NCI-H1105 (cell line): Measurements from ENCODE around the gene STX4.

Source experiments
- DNase-seq: peaks from one replicate; lab custom pipeline; 2025; lab: John Stamatoyannopoulos, UW

The STX4 gene

GRCh38 chr16:31067342-31067741 is 34.0 kb downstream of the STX4 start:
- DNase-seq, result no peak

DNA sequence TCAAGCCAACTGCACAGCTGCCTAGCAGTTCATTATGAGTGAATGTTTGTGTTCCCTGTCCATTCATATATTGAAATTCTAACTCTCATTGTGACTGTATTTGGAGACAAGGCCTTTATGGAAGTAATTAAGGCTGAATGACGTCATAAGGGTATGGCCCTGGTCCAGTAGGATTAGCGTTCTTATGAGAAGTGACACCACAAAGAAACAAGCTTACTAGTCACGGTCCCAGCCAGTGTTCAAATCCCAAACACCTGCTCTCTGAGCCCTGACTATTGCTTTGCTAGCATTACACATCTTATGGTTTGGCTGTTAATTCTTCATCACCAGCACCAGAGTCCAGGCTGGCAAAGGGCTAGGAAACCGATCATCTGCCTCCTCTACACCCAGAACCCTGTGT is 38.5 kb downstream of the STX4 start:
- no peak for DNase-seq

DNA sequence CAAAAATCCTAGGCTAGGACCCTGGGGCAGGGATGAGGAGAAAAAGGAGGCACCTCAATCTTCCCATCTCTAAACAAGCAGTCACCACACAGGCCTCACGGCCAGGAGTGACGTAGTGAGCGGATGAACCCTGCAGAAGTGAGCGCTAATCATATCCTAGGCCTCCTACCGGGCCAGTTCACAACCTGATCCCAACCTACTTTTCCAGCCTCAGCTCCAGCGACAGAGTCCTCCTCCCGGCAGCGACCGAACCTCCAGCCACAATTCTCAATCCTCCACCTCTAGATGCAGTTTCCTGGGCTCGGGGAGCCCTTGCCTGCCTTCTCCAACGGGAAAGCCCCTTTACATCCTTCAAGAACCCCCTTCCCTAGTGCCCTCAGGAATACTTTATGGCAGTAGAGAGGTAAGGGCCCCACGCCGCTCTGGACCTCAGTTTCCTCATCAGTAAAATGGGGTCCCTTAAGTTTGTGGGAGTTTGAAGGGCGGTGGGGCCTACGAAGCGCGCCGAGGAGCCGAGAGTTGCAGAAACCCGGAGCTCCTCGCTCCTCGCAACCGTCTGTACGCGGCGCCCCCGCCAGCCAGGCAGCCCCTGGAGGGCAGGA is 39.3 kb downstream of the STX4 start:
- DNase-seq, result no peak

DNA sequence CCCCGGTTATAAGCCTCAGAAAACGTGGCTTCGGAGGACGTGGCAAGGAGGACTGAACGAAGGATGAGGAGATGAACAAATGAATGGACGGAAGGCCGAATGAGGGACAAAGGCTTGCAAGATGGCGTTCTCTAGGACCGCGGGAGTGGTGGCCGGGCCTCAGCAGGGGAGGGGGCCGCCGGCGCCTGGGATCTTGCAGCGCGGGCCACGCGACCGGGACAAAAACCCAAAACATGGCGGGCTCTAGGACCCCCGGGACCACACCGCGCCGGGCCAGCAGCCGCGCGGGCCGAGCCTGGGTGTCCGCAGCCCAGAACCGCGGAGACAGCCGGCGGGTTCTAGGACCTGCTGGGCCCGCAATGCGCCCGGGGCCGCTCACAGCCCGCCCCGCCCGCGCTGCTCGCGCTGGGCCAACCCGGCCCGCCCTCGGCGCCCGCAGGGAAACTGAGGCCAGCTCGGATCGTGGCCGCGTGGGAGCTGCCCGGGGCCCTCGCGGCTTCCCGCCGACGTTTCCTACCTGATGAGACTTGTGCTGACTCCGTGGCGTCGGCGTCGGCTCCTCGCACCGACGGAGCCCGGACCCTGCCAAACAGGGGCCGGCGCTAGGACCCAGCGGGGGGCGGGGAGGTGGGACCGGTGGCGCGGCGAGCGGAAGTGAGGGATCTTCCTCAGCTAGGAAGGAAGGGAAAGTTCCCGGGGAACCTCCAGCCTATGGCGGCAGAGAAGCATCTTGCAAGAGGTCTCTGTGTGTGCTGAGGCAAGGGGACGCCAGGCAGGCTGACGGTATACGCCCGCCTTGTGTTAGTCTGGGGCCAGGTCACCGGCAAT is 40.0 kb downstream of the STX4 start:
- DNase-seq, result peak; percentile 83

GRCh38 chr16:31073970-31074813 is 40.8 kb downstream of the STX4 start, which contains the start of the genes ZNF646 and ZNF668:
Gene ZNF646, plus strand, starts transcription at chr16:31074422. Its CDS starts 1,903 bp downstream, at chr16:31076325.
Gene ZNF668, minus strand, starts transcription at chr16:31074240. Its CDS starts 9,781 bp downstream, at chr16:31064459.
- peak; percentile 98 for DNase-seq

DNA sequence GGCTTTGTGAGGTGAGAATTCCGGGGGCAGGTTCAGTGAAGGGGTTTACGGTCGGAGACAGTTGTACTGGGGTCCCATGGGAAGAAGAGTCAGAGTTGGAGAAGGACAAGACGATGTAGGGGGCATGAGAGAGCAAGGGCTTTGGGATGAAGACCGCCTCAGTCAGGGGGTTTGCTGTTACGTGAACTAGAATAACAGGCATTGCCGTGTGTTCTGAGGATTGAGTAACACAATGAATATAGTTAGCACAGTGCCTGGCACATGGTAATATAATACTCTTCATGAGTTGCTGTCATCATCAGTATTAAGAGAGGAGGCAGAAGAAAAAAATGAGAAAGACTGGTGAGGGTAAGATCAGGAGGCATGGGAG is 41.4 kb downstream of the STX4 start:
- DNase-seq, result no peak

DNA sequence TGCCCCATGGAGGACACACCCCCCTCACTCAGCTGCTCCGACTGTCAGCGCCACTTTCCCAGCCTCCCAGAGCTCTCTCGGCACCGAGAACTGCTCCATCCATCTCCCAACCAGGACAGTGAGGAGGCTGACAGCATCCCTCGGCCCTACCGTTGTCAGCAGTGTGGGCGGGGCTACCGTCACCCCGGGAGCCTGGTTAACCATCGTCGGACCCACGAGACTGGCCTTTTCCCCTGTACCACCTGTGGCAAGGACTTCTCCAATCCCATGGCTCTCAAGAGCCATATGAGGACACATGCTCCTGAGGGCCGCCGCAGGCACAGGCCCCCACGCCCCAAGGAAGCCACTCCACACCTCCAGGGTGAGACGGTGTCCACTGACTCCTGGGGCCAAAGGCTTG is 43.0 kb downstream of the STX4 start:
- no peak for DNase-seq

- no peak for DNase-seq
Measured at GRCh38 chr16:31077024-31077423, 43.7 kb downstream of the STX4 start.

DNA sequence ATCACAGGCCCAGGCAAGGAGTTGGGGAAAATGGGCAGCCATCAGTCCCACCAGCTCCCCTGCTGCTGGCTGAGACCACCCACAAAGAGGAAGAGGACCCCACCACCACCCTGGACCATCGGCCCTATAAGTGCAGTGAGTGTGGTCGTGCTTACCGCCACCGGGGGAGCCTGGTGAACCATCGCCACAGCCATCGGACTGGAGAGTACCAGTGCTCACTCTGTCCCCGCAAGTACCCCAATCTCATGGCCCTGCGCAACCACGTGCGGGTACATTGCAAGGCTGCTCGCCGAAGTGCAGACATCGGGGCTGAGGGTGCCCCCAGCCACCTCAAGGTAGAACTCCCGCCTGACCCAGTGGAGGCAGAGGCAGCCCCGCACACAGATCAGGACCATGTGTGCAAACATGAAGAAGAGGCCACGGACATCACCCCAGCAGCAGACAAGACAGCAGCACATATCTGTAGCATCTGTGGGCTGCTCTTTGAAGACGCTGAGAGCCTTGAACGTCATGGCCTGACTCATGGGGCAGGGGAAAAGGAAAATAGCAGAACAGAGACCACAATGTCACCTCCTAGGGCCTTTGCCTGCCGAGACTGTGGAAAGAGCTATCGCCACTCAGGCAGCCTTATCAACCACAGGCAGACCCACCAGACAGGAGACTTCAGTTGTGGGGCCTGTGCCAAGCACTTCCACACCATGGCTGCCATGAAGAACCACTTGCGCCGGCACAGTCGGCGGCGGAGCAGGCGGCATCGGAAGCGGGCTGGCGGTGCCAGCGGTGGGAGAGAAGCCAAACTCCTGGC is 44.4 kb downstream of the STX4 start:
- no peak for DNase-seq

GRCh38 chr16:31078597-31079341 is 45.4 kb downstream of the STX4 start:
- DNase-seq, result no peak

DNA sequence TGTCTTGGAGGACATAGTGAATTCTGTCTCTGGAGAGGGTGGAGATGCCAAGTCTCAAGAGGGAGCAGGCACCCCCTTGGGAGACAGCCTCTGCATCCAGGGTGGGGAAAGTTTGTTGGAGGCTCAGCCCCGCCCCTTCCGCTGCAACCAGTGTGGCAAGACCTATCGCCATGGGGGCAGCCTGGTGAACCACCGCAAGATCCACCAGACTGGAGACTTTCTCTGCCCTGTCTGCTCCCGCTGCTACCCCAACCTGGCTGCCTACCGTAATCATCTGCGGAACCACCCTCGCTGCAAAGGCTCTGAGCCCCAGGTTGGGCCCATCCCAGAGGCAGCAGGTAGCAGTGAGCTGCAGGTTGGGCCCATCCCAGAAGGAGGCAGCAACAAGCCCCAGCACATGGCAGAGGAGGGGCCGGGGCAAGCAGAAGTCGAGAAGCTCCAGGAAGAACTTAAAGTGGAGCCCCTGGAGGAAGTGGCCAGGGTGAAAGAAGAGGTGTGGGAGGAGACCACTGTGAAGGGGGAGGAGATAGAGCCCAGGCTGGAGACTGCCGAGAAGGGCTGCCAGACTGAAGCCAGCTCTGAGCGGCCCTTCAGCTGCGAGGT is 46.1 kb downstream of the STX4 start:
- no peak for DNase-seq

- no peak for DNase-seq
Measured at GRCh38 chr16:31080035-31080629, 46.8 kb downstream of the STX4 start.

DNA sequence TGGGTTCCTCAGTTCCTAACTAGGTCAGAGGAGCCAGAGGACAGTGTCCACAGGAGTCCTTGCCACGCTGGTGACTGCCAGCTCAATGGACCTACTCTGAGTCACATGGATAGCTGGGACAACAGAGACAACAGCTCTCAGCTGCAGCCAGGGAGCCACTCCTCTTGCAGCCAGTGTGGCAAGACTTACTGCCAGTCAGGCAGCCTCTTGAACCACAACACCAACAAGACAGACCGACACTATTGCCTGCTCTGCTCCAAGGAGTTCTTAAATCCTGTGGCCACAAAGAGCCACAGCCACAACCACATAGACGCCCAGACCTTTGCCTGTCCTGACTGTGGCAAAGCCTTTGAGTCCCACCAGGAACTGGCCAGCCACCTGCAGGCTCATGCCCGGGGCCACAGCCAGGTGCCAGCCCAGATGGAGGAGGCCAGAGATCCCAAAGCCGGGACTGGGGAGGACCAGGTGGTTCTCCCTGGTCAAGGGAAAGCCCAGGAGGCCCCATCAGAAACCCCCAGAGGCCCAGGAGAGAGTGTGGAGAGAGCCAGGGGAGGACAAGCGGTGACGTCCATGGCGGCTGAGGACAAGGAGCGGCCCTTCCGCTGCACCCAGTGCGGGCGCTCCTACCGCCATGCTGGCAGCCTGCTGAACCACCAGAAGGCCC is 47.5 kb downstream of the STX4 start:
- DNase-seq, result no peak

DNA sequence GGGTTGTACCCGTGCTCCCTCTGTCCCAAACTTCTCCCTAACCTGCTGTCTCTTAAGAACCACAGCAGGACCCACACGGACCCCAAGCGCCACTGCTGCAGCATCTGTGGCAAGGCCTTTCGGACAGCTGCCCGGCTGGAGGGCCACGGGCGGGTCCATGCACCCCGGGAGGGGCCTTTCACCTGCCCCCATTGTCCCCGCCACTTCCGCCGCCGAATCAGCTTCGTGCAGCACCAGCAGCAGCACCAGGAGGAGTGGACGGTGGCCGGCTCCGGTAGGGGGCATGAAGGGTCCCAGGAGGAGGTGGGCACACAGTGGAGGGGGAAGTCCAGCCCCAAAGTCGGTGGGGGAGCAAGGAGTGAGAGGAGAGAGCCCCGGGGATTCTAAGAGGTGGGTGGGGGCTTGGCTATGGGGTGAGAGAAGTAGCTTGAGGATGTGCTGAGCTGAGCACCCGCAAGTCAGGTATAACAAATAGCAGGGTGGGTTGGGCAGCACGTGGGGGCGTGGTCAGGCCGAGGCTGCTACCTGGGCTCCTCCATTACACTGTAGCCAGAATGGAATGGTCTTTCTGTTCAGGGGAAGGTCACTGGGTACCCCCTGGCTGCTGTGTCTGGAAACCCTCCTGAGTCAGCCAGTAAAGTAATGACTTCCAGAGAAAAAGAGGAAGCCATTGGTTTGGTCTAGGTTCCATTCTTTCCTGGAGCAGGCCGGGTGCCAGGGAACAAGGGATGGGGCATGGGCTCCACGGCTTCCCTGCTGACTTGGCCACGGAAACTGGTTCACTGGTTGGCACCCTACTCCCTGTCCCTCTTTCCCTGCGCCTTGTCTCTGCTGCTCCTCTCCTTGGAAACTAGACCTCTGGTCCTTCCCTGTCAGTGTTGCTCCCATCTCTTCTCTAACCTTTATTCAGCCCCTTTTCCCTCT is 48.3 kb downstream of the STX4 start:
- no peak for DNase-seq

DNA sequence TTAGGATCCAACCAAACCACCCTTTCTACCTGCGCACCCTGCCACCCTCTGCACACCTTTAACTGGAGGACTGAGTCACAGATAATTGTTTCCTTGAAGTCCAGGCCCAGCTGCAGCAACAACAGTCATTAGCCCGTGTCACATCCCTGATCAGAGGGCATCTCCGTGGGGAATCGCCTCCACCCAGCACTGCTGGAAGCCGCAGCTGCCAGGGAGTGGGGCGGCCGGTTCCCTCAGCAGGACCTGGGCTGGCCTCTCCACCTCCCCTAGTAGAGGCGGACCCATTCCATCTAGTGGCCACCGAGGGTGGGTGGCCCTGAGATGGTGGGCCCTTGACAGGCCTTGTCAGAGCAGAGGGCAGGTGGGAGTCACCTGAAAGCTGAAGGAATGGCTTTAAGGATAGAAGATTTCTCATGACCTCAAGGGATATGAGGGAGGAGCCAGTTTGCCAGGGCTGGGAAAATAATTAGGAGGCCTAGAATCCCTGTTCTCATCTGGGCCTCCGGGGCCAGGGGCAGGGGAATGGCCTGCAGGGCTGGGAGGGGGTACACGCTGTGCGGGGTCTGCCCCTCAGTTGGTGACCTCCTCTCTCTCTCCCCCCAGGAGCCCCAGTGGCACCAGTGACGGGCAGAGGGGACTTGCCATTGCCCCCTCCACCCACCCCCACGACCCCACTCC is 49.1 kb downstream of the STX4 start:
- no peak for DNase-seq

DNA sequence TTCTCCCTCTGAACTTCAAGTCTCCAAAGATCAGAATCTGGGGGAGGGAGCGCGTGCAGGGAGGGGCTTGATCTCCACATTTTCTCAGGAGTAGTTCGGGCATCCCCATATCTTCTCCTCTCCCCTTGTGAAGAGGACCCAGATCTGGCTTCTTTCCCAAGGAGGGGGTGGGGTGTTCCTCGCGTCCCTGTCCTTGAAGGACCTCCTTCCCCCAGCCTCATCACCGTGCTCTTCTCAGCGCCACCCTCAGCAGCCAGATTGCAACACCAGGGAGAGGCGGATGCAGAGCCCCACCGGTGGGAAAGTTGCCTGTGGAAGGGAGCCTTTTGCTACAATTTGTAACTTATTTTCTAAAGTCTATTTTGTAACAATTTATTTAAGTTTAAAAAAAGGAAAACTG is 49.7 kb downstream of the STX4 start:
- DNase-seq, result no peak

DNA sequence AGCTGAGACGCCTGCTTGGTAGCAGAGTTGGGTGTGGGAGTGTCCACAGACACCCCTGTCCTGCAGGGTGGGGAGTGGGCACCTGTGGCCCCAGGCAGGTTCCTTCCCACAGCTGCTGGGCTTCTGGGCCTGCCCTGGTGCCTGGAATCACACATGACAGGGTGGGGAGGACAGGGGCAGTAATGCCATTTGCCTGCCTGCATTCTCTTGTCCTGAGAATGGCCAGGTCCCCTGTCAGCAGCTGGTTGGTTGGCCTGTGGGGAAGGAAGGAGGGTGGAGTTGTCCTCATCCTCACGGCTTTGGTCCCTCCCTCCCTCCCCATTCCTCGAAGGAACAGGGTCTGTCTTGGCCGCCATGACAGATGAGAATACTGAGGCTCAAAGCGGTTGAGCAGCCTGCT is 50.2 kb downstream of the STX4 start:
- no peak for DNase-seq

DNA sequence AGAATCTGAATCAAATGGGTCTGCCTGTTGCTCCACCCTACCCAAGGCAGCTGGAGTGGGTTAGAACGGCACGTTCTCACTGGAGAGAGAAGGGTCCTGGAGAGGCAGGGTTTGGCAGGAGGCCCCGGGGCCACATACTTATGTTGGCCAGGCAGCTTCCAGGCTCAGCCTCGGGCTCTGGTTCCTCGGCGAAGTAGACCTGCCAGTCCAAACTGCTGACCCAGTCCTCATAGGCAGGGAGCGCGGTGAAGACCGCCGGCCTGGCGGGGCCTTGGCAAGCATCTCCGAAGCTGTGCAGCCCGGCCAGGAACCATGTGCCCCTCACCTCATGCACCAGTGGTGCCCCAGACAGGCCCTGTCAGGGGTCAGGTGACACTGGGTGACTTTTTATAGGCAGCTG is 50.6 kb downstream of the STX4 start:
- DNase-seq, result no peak
